HEK293 (cell line): Measurements from ENCODE around the gene MAIP1.
A peak's percentile ranks its signal among the peaks of the same experiment; 100 is the strongest.

Source experiments
- CTCF ChIA-PET: fragments of 350-600 bp; formaldehyde crosslinking; extraction: SDS; loops from one replicate; lab custom pipeline; 2021; ENCODE audit warnings: antibody characterized with exemption; lab: Yijun Ruan, JAX
- POLR2A ChIA-PET: fragments of 300-600 bp; formaldehyde crosslinking; extraction: SDS; loops from one replicate; lab custom pipeline; 2020; ENCODE audit warnings: antibody characterized with exemption, inconsistent platforms; lab: Yijun Ruan, JAX
- H3K27ac ChIP-seq: fragments of 200-500 bp; sonication (Bioruptor generic); 2 replicates; pipeline ENCODE4 v1.5.1; 2014; ENCODE audit warnings: low read depth, low read length, control low read depth, inconsistent platforms; ENCODE audit errors: extremely low read depth
- H3K36me3 ChIP-seq, 2 experiments: fragments of 200-500 bp in 1 of 2; sonication (Bioruptor generic) in 1 of 2; 1 replicate in 1 of 2; 2 replicates in 1 of 2; pipeline ENCODE4 v1.5.1; 2014 to 2017; ENCODE audit warnings: inconsistent platforms in 2 of 2, low read length in 2 of 2; ENCODE audit not compliant: control insufficient read depth in 2 of 2, insufficient read depth in 1 of 2
- H3K4me1 ChIP-seq: fragments of 200-500 bp; sonication (Bioruptor generic); 2 replicates; pipeline ENCODE4 v1.5.1; 2014; ENCODE audit warnings: mild to moderate bottlenecking, low read length, inconsistent platforms; ENCODE audit not compliant: control insufficient read depth, insufficient read depth
- H3K4me3 ChIP-seq: 2 replicates; pipeline ENCODE4 v1.5.1; 2011; ENCODE audit warnings: low read depth, mild to moderate bottlenecking, control low read depth, low read length, moderate library complexity
- H3K9me3 ChIP-seq: fragments of 200-500 bp; sonication (Bioruptor generic); 2 replicates; pipeline ENCODE4 v1.5.1; 2014; ENCODE audit warnings: low read depth, low read length, inconsistent platforms; ENCODE audit not compliant: control insufficient read depth, insufficient read depth
- OSR2 ChIP-seq: fragments of 450-650 bp; formaldehyde crosslinking; IDR thresholded peaks from 2 replicates; pipeline ENCODE4 v1.5.1; 2016; ENCODE audit warnings: missing biosample characterization, missing genetic modification characterization
- ZBTB21 ChIP-seq: fragments of 450-650 bp; formaldehyde crosslinking; IDR thresholded peaks from 2 replicates; pipeline ENCODE4 v1.5.1; 2017; ENCODE audit warnings: missing biosample characterization, missing genetic modification characterization
- ZNF132 ChIP-seq: fragments of 450-650 bp; formaldehyde crosslinking; IDR thresholded peaks from 2 replicates; pipeline ENCODE4 v1.5.1; 2017; ENCODE audit warnings: missing biosample characterization, missing genetic modification characterization, borderline replicate concordance
- ZNF138 ChIP-seq: fragments of 450-650 bp; formaldehyde crosslinking; IDR thresholded peaks from 2 replicates; pipeline ENCODE4 v1.5.1; 2016; ENCODE audit warnings: missing biosample characterization, missing genetic modification characterization, borderline replicate concordance
- ZNF157 ChIP-seq: fragments of 450-650 bp; formaldehyde crosslinking; IDR thresholded peaks from 2 replicates; pipeline ENCODE4 v1.5.1; 2016; ENCODE audit warnings: missing biosample characterization, missing genetic modification characterization
- ZNF184 ChIP-seq: fragments of 450-650 bp; IDR thresholded peaks from 2 replicates; pipeline ENCODE4 v1.5.1; 2018; ENCODE audit warnings: missing biosample characterization, mild to moderate bottlenecking, missing genetic modification characterization
- ZNF19 ChIP-seq: fragments of 450-650 bp; formaldehyde crosslinking; IDR thresholded peaks from 2 replicates; pipeline ENCODE4; 2016; ENCODE audit warnings: missing biosample characterization, missing genetic modification characterization, low read depth
- ZNF2 ChIP-seq: fragments of 450-650 bp; formaldehyde crosslinking; IDR thresholded peaks from 2 replicates; pipeline ENCODE4 v1.5.1; 2016; ENCODE audit warnings: missing biosample characterization, missing genetic modification characterization
- ZNF214 ChIP-seq: fragments of 450-650 bp; formaldehyde crosslinking; IDR thresholded peaks from 2 replicates; pipeline ENCODE4 v1.5.1; 2017; ENCODE audit warnings: missing biosample characterization, mild to moderate bottlenecking, missing genetic modification characterization, borderline replicate concordance
- ZNF223 ChIP-seq: fragments of 450-650 bp; formaldehyde crosslinking; IDR thresholded peaks from 2 replicates; pipeline ENCODE4 v1.5.1; 2016; ENCODE audit warnings: missing biosample characterization, missing genetic modification characterization
- ZNF292 ChIP-seq: fragments of 450-650 bp; formaldehyde crosslinking; IDR thresholded peaks from 2 replicates; pipeline ENCODE4 v1.5.1; 2016; ENCODE audit warnings: low read depth, missing biosample characterization, missing genetic modification characterization, borderline replicate concordance
- ZNF311 ChIP-seq: fragments of 450-650 bp; formaldehyde crosslinking; IDR thresholded peaks from 2 replicates; pipeline ENCODE4 v1.5.1; 2017; ENCODE audit warnings: missing biosample characterization, missing genetic modification characterization, borderline replicate concordance
- ZNF362 ChIP-seq: fragments of 450-650 bp; formaldehyde crosslinking; IDR thresholded peaks from 2 replicates; pipeline ENCODE4 v1.5.1; 2016; ENCODE audit warnings: missing biosample characterization, missing genetic modification characterization
- ZNF433 ChIP-seq: fragments of 450-650 bp; formaldehyde crosslinking; IDR thresholded peaks from 2 replicates; pipeline ENCODE4 v1.5.1; 2016; ENCODE audit warnings: missing biosample characterization, missing genetic modification characterization, low read depth
- ZNF510 ChIP-seq: fragments of 450-650 bp; formaldehyde crosslinking; IDR thresholded peaks from 2 replicates; pipeline ENCODE4 v1.5.1; 2018; ENCODE audit warnings: mild to moderate bottlenecking, missing genetic modification characterization, missing biosample characterization; ENCODE audit not compliant: insufficient replicate concordance
- ZNF654 ChIP-seq: fragments of 450-650 bp; formaldehyde crosslinking; IDR thresholded peaks from 2 replicates; pipeline ENCODE4 v1.5.1; 2016; ENCODE audit warnings: low read depth, missing biosample characterization, missing genetic modification characterization
- ZSCAN30 ChIP-seq: fragments of 450-650 bp; IDR thresholded peaks from 2 replicates; pipeline ENCODE4 v1.5.1; 2018; ENCODE audit warnings: missing biosample characterization, mild to moderate bottlenecking, missing genetic modification characterization, moderate library complexity
- TF ChIP-seq, protein P1 (sequence below): IDR thresholded peaks from 2 replicates; pipeline ENCODE4 v1.6.1; 2011; ENCODE audit warnings: mild to moderate bottlenecking, low read depth, low read length, borderline replicate concordance
- TF ChIP-seq, protein P2 (sequence below): fragments of 450-650 bp; formaldehyde crosslinking; IDR thresholded peaks from 2 replicates; pipeline ENCODE4 v1.5.1; 2016; ENCODE audit warnings: missing biosample characterization, missing genetic modification characterization
- TF ChIP-seq, protein P3 (sequence below): fragments of 450-650 bp; formaldehyde crosslinking; IDR thresholded peaks from 2 replicates; pipeline ENCODE4 v1.5.1; 2017; ENCODE audit warnings: missing biosample characterization, missing genetic modification characterization
- TF ChIP-seq, protein P4 (sequence below): fragments of 450-650 bp; IDR thresholded peaks from 2 replicates; pipeline ENCODE4 v1.5.1; 2018; ENCODE audit warnings: missing biosample characterization, mild to moderate bottlenecking, missing genetic modification characterization
- TF ChIP-seq, protein P5 (sequence below): fragments of 450-650 bp; formaldehyde crosslinking; IDR thresholded peaks from 2 replicates; pipeline ENCODE4; 2016; ENCODE audit warnings: missing biosample characterization, missing genetic modification characterization

The MAIP1 gene

DNA sequence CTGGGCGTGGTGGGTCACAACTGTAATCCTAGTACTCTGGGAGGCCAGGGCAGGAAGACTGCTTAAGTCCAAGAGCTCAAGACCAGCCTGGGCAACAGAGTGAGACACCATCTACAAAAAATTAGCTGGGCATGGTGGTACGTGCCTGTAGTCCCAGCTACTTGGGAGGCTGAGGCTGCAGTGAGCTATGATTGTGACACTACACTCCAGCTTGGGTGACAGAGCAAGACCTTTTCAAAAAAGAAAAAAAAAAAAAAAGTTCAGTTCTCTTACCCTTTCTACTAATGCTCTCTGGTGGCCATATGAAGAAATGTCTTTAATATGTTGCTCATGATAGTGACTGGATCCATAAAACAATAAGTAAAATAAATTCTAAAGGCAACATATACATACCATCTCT is 15.0 kb upstream of the MAIP1 start:
- ChIA-PET POLR2A (no interaction called here), CTCF (interaction anchor here (0.6 to 1.6 kb wide), 16 partner anchors 11 to 521 kb away, joined by 3 to 11 read pairs (median 3); no protein-coding TSS in a partner anchor)
- Histone ChIP-seq H3K36me3 (peaks cover 25 to 55% of the 10 kb centered on the region in 2 experiments), H3K4me3 (no peak overlapping the region), H3K9me3 (no peaks in the 10 kb centered on the region), H3K4me1 (no peaks in the 10 kb centered on the region), H3K27ac (no peak overlapping the region)
- TF ChIP-seq ZNF654 (tag by site-specific recombination) (peak; percentile 64), ZNF362 (peak; percentile 74; the same call in 1 of the 2 replicates), ZNF157 (no peak)
- TF ChIP-seq, protein P1, sequence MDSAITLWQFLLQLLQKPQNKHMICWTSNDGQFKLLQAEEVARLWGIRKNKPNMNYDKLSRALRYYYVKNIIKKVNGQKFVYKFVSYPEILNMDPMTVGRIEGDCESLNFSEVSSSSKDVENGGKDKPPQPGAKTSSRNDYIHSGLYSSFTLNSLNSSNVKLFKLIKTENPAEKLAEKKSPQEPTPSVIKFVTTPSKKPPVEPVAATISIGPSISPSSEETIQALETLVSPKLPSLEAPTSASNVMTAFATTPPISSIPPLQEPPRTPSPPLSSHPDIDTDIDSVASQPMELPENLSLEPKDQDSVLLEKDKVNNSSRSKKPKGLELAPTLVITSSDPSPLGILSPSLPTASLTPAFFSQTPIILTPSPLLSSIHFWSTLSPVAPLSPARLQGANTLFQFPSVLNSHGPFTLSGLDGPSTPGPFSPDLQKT = no peak
- TF ChIP-seq, protein P2, sequence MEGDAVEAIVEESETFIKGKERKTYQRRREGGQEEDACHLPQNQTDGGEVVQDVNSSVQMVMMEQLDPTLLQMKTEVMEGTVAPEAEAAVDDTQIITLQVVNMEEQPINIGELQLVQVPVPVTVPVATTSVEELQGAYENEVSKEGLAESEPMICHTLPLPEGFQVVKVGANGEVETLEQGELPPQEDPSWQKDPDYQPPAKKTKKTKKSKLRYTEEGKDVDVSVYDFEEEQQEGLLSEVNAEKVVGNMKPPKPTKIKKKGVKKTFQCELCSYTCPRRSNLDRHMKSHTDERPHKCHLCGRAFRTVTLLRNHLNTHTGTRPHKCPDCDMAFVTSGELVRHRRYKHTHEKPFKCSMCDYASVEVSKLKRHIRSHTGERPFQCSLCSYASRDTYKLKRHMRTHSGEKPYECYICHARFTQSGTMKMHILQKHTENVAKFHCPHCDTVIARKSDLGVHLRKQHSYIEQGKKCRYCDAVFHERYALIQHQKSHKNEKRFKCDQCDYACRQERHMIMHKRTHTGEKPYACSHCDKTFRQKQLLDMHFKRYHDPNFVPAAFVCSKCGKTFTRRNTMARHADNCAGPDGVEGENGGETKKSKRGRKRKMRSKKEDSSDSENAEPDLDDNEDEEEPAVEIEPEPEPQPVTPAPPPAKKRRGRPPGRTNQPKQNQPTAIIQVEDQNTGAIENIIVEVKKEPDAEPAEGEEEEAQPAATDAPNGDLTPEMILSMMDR (tag by site-specific recombination) = peak; percentile 58
- TF ChIP-seq, all 188 proteins: peak for 3

- POLR2A ChIA-PET = no interaction called here
Measured at GRCh38 chr2:199943373-199943772, 12.0 kb upstream of the MAIP1 start.

More at GRCh38 chr2:199943373-199943772, 12.0 kb upstream of the MAIP1 start:
- Histone ChIP-seq H3K27ac (no peak overlapping the region), H3K4me3 (no peak overlapping the region), H3K36me3 (peaks cover 25 to 70% of the 10 kb centered on the region in 2 experiments), H3K4me1 (no peaks in the 10 kb centered on the region), H3K9me3 (no peaks in the 10 kb centered on the region)
- TF ChIP-seq, protein P3, sequence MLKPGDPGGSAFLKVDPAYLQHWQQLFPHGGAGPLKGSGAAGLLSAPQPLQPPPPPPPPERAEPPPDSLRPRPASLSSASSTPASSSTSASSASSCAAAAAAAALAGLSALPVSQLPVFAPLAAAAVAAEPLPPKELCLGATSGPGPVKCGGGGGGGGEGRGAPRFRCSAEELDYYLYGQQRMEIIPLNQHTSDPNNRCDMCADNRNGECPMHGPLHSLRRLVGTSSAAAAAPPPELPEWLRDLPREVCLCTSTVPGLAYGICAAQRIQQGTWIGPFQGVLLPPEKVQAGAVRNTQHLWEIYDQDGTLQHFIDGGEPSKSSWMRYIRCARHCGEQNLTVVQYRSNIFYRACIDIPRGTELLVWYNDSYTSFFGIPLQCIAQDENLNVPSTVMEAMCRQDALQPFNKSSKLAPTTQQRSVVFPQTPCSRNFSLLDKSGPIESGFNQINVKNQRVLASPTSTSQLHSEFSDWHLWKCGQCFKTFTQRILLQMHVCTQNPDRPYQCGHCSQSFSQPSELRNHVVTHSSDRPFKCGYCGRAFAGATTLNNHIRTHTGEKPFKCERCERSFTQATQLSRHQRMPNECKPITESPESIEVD = no peak
- no peak for TF ChIP-seq ZNF311 (tag by site-specific recombination)
- no peak for TF ChIP-seq ZNF214 (tag by site-specific recombination)
- no peak for TF ChIP-seq ZNF19 (tag by site-specific recombination)
- TF ChIP-seq ZNF184 (tag by site-specific recombination) = no peak
- TF ChIP-seq OSR2 (tag by site-specific recombination) = no peak
- no peak for TF ChIP-seq ZNF2 (tag by site-specific recombination)
- TF ChIP-seq ZNF132 (tag by site-specific recombination) = no peak
- TF ChIP-seq ZNF433 = no peak
- TF ChIP-seq ZNF223 (tag by site-specific recombination) = no peak
- TF ChIP-seq ZNF138 = no peak
- TF ChIP-seq ZSCAN30 (tag by site-specific recombination) = no peak
- no peak for TF ChIP-seq ZBTB21 (tag by site-specific recombination)
- TF ChIP-seq ZNF510 (tag by site-specific recombination) = no peak
- no peak for TF ChIP-seq ZNF292 (tag by site-specific recombination)
- TF ChIP-seq, protein P4, sequence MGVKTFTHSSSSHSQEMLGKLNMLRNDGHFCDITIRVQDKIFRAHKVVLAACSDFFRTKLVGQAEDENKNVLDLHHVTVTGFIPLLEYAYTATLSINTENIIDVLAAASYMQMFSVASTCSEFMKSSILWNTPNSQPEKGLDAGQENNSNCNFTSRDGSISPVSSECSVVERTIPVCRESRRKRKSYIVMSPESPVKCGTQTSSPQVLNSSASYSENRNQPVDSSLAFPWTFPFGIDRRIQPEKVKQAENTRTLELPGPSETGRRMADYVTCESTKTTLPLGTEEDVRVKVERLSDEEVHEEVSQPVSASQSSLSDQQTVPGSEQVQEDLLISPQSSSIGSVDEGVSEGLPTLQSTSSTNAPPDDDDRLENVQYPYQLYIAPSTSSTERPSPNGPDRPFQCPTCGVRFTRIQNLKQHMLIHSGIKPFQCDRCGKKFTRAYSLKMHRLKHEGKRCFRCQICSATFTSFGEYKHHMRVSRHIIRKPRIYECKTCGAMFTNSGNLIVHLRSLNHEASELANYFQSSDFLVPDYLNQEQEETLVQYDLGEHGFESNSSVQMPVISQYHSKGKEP = no peak
- TF ChIP-seq, protein P5, sequence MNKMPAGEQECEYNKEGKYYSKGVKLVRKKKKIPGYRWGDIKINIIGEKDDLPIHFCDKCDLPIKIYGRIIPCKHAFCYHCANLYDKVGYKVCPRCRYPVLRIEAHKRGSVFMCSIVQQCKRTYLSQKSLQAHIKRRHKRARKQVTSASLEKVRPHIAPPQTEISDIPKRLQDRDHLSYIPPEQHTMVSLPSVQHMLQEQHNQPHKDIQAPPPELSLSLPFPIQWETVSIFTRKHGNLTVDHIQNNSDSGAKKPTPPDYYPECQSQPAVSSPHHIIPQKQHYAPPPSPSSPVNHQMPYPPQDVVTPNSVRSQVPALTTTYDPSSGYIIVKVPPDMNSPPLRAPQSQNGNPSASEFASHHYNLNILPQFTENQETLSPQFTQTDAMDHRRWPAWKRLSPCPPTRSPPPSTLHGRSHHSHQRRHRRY (tag by site-specific recombination) = no peak
- CTCF ChIA-PET = interaction anchor here (1.2 kb wide), 1 partner anchor 82 kb away, joined by 6 read pairs; no protein-coding TSS in a partner anchor
